HG02840 (cell line): Measurements from ENCODE around the gene HYLS1.

Experiments used
- ATAC-seq: cut with Tn5 transposase; IDR thresholded peaks from one replicate; pipeline ENCODE4 v1.9.1; 2021; ENCODE audit warnings: mild to moderate bottlenecking, moderate library complexity, moderate number of reproducible peaks; ENCODE audit not compliant: unreplicated experiment, low FRiP score

HYLS1 gene

GRCh38 chr11:125947419-125948277 lies 60.2 kb downstream of the HYLS1 start:
- no peak for ATAC-seq

DNA sequence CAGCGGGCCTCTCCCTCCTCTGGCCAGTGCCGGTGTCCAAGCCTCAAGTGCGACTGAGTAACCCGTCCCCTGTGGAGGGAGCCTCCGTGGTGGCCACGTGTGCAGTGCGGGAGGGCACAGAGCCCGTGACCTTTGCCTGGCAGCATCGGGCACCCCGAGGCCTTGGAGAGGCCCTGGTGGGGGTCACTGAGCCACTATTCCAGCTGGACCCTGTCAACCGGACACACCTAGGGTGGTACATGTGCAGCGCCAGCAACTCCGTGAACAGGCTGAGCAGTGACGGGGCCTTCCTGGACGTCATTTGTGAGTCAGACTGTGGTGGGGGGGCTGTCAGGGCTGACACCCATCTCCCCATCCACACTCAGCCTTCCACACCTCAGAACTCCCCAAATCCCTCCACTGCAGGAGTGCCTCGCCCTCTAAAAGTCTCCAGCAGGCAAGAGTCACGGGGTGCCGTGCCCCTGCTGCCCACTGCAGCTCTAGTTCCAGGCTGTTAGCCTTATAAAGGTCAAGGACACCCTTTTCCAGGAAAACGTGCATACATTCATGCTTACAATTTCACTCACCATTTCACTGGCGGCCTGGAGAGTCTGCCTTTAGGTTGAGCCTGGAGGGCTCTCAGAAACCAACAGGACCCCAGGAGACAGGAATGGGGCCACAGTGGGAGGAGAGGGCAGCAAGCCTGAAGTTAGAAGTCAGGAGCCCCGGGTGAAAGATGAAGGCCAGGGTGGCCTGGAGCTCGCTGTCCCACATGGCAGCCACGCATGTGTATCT lies 61.0 kb downstream of the HYLS1 start:
- ATAC-seq, result no peak

- no peak for ATAC-seq
Observed at GRCh38 chr11:125949271-125950177, 62.1 kb downstream of the HYLS1 start.

DNA sequence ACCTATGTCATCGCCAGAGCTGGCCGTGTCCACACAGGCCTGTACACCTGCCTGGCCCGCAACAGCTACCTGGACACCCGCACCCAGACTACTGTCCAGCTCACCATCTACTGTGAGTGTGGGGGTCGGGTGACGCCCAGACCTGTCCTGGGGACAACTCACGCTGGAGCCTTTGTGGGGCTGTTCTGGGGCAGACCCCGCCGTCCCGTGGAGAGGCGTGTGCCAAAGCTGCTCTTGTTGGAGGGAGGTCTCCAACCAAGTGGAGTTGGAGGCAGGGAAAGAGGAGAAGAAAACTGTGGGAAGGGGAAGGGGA lies 62.7 kb downstream of the HYLS1 start:
- ATAC-seq, result no peak
